GM23338 (cell line): ENCODE data around the gene FOXP4.

Experiments used
- CREB1 ChIP-seq: fragments of 250-450 bp; sonication (Bioruptor Pico); IDR thresholded peaks from 2 replicates; pipeline ENCODE4 v1.5.0; 2020; ENCODE audit warnings: low read depth, mild to moderate bottlenecking, moderate library complexity
- EZH2 ChIP-seq: fragments of 200-600 bp; sonication (generic); IDR thresholded peaks from one replicate; pipeline ENCODE4 v1.8.0; 2017; ENCODE audit warnings: antibody characterized with exemption, mild to moderate bottlenecking, low read depth; ENCODE audit not compliant: unreplicated experiment
- EZH2phosphoT487 ChIP-seq: fragments of 200-600 bp; sonication (generic); IDR thresholded peaks from one replicate; pipeline ENCODE4 v1.8.1; 2018; ENCODE audit warnings: antibody characterized with exemption; ENCODE audit not compliant: unreplicated experiment
- JUNB ChIP-seq: IDR thresholded peaks from one replicate; pipeline ENCODE4 v1.6.1; 2016; ENCODE audit warnings: antibody characterized with exemption; ENCODE audit not compliant: unreplicated experiment
- NANOG ChIP-seq: IDR thresholded peaks from 2 replicates; pipeline ENCODE4 v1.6.1; 2016; ENCODE audit warnings: antibody characterized with exemption, borderline replicate concordance
- POLR2AphosphoS5 ChIP-seq: IDR thresholded peaks from 2 replicates; pipeline ENCODE4 v1.6.1; 2016; ENCODE audit warnings: antibody characterized with exemption, low read depth
- STAT1 ChIP-seq: IDR thresholded peaks from one replicate; pipeline ENCODE4 v1.6.1; 2016; ENCODE audit warnings: antibody characterized with exemption; ENCODE audit not compliant: unreplicated experiment
- ZNF114 ChIP-seq: fragments of 250-450 bp; sonication (Bioruptor Pico); IDR thresholded peaks from 2 replicates; pipeline ENCODE4 v1.5.0; 2020; ENCODE audit warnings: mild to moderate bottlenecking, moderate library complexity
- ZNF331 ChIP-seq: fragments of 250-450 bp; sonication (Bioruptor Pico); IDR thresholded peaks from 2 replicates; pipeline ENCODE4 v1.5.0; 2020; ENCODE audit warnings: low read depth, mild to moderate bottlenecking, moderate library complexity
- TF ChIP-seq, protein P1 (sequence below), 2 experiments: fragments of 200-600 bp in 1 of 2; sonication (generic) in 1 of 2; conservative IDR thresholded peaks; 2 replicates each; pipeline versions ENCODE4 v1.5.1 to v1.6.1; 2016 to 2017; ENCODE audit warnings: antibody characterized with exemption in 2 of 2, low read depth in 2 of 2, mild to moderate bottlenecking in 2 of 2, moderate library complexity in 1 of 2
- TF ChIP-seq, protein P2 (sequence below): IDR thresholded peaks from one replicate; pipeline ENCODE4 v1.6.1; 2018; ENCODE audit warnings: antibody characterized with exemption; ENCODE audit not compliant: unreplicated experiment

DNA sequence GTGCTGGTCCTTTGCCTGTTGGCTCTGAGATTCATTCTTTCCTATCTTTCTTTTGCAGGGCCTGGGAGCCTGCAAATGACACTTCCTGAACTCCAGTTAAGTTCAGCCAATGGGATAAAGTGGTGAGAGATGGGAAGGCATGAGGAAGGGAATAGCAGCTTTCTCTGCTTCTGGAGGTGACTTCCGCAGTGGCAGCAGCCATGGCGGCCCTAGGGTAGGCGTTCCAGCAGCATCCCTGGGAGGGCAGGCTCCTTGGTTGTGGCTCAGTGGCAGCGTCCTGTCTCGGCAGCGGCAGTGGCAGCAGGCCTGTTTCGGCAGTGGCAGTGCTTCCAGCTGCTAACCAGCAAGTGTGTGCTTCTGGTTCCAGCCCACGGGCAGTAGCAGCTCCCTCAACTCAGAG lies 84.8 kb downstream of the FOXP4 start:
- TF ChIP-seq, protein P1, sequence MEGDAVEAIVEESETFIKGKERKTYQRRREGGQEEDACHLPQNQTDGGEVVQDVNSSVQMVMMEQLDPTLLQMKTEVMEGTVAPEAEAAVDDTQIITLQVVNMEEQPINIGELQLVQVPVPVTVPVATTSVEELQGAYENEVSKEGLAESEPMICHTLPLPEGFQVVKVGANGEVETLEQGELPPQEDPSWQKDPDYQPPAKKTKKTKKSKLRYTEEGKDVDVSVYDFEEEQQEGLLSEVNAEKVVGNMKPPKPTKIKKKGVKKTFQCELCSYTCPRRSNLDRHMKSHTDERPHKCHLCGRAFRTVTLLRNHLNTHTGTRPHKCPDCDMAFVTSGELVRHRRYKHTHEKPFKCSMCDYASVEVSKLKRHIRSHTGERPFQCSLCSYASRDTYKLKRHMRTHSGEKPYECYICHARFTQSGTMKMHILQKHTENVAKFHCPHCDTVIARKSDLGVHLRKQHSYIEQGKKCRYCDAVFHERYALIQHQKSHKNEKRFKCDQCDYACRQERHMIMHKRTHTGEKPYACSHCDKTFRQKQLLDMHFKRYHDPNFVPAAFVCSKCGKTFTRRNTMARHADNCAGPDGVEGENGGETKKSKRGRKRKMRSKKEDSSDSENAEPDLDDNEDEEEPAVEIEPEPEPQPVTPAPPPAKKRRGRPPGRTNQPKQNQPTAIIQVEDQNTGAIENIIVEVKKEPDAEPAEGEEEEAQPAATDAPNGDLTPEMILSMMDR (conservative IDR thresholded peaks at IDR 0.05; ENCODE audit: low read depth in 2 of 2) = no peak
- TF ChIP-seq POLR2AphosphoS5 = no peak
- TF ChIP-seq CREB1 = no peak
- no peak for TF ChIP-seq EZH2phosphoT487
- TF ChIP-seq NANOG = no peak
- TF ChIP-seq ZNF114 (CRISPR knock-in tag) = no peak
- TF ChIP-seq EZH2 = no peak
- no peak for TF ChIP-seq STAT1
- no peak for TF ChIP-seq ZNF331 (CRISPR knock-in tag)
- TF ChIP-seq, protein P2, sequence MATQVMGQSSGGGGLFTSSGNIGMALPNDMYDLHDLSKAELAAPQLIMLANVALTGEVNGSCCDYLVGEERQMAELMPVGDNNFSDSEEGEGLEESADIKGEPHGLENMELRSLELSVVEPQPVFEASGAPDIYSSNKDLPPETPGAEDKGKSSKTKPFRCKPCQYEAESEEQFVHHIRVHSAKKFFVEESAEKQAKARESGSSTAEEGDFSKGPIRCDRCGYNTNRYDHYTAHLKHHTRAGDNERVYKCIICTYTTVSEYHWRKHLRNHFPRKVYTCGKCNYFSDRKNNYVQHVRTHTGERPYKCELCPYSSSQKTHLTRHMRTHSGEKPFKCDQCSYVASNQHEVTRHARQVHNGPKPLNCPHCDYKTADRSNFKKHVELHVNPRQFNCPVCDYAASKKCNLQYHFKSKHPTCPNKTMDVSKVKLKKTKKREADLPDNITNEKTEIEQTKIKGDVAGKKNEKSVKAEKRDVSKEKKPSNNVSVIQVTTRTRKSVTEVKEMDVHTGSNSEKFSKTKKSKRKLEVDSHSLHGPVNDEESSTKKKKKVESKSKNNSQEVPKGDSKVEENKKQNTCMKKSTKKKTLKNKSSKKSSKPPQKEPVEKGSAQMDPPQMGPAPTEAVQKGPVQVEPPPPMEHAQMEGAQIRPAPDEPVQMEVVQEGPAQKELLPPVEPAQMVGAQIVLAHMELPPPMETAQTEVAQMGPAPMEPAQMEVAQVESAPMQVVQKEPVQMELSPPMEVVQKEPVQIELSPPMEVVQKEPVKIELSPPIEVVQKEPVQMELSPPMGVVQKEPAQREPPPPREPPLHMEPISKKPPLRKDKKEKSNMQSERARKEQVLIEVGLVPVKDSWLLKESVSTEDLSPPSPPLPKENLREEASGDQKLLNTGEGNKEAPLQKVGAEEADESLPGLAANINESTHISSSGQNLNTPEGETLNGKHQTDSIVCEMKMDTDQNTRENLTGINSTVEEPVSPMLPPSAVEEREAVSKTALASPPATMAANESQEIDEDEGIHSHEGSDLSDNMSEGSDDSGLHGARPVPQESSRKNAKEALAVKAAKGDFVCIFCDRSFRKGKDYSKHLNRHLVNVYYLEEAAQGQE = no peak
- TF ChIP-seq JUNB = no peak
